ENCODE data around the gene ASPHD1.

The ASPHD1 gene

DNA sequence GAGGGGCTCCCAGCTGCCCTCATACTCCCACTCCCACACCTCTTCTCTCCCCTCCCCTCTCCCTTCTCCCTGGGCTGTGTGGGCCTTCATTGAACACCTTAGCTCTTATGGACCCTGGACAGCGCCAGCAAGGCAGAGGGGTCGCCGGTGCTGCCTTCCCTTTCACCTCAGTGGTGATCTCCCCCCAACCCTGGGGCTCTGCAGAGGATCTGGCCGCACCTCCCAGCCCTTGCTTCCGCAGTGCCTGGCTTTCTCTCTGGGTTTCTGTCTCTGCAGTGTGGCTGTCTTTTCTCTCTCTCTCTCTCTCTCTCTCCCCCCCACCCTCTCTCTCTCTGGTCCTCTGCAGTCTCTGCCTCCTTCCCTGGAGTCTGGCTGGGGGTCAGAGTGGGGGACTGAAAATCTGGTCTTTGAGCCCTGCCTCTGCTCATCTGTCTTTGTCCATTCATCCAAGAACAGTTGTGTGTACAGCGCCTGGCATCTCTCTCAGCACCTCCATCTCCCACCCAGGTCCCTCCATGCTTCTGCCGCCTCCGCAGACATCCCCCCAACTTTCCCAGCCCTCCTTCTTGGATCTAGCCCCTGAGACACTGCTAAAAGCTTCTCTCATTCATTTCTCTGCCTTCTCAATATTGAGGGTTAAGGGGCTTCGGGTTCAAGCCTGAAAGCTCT, 2.0 kb upstream of the ASPHD1 start:
- no peak overlapping the region for H3K27ac ChIP-seq (replicated peaks)

DNA sequence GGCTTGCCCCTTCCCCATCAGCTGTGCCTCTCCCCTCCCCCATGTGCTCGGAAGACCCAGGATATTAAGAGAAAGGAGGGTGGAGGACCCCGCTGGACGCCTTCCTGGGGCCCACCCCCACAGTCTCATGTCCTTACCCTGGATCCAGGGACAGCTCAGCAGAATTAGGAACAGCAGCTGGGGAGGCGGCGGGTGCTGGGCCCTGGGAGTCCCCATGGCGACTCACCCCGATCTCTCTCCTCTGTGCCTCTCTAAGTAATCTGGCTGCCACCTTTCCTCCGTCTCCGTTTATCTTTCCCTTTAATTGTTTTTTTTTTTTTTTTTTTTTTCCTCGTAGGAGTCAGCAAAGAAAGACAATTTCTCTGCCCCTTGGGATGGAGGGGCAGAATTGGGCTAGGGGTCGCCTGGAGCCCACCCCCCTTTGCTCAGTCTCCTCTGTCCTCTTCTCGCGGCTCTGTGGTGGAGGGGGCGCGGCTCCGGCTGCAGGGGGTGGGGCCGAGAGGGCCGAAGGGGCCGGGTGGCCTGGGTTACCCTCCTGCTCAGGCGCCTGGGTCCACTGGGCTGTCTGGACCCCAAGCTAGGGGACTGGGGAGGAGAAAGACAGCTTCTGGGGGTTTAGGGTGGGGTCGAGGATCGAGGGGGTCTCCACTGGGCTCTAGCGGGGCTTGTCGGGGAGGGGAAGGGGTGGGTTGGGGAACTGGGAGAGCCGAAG, 1.3 kb upstream of the ASPHD1 start:
- no peak overlapping the region for H3K27ac ChIP-seq (replicated peaks)
- H3K4me3 ChIP-seq (replicated peaks; ENCODE audit: insufficient read depth, low read length) = no peak overlapping the region
- no peak for DNase-seq (ENCODE audit: low read depth in 1 of 2, low spot score in 1 of 2)

More for the DNA sequence above, 2.0 kb upstream of the ASPHD1 start:
- H3K4me3 ChIP-seq (replicated peaks; ENCODE audit: insufficient read depth, low read length) = no peak overlapping the region
- H3K27me3 ChIP-seq (ENCODE audit: insufficient read depth, poor library complexity, severe bottlenecking) = peaks cover 8% of the 10 kb centered on the region
- DNase-seq (ENCODE audit: low read depth in 1 of 2, low spot score in 1 of 2) = no peak
- no peak for TF ChIP-seq SPI1 (IDR thresholded peaks at IDR 0.05; ENCODE audit: borderline replicate concordance, low read depth)
- TF ChIP-seq, protein P1, sequence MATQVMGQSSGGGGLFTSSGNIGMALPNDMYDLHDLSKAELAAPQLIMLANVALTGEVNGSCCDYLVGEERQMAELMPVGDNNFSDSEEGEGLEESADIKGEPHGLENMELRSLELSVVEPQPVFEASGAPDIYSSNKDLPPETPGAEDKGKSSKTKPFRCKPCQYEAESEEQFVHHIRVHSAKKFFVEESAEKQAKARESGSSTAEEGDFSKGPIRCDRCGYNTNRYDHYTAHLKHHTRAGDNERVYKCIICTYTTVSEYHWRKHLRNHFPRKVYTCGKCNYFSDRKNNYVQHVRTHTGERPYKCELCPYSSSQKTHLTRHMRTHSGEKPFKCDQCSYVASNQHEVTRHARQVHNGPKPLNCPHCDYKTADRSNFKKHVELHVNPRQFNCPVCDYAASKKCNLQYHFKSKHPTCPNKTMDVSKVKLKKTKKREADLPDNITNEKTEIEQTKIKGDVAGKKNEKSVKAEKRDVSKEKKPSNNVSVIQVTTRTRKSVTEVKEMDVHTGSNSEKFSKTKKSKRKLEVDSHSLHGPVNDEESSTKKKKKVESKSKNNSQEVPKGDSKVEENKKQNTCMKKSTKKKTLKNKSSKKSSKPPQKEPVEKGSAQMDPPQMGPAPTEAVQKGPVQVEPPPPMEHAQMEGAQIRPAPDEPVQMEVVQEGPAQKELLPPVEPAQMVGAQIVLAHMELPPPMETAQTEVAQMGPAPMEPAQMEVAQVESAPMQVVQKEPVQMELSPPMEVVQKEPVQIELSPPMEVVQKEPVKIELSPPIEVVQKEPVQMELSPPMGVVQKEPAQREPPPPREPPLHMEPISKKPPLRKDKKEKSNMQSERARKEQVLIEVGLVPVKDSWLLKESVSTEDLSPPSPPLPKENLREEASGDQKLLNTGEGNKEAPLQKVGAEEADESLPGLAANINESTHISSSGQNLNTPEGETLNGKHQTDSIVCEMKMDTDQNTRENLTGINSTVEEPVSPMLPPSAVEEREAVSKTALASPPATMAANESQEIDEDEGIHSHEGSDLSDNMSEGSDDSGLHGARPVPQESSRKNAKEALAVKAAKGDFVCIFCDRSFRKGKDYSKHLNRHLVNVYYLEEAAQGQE (IDR thresholded peaks at IDR 0.05; ENCODE audit: insufficient replicate concordance, low read depth) = peak; percentile 89

DNA sequence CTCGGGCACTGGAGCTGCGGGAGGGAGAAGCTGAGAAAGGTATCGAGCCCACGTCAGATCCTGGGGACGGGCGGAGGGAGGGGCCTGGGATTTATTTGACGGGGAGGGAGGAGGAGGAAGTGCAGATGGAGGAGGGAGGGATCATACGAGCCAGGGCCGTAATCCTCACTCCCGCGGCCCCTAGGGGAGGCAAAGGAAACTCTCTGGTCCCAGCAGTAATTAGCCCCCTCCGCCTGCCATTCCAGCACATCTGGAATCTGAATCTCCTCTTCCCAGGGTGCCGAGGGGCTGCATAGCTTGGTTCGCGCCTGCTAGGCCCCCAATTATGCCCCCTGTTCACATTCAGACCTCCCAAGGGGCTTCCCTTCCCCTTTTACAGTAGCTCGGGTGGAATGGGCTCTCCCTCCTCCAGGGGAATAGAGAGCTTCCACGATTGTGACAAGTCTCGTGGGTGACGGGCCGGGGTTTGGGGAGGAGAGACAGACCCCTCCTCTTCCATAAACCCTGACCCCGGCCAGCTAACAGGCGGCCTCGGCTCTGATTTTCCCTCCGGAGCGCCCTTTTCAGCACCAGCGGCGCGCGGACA, 679 bp upstream of the ASPHD1 start, which contains the start of gene SEZ6L2:
Gene SEZ6L2, minus strand, starts transcription at position 35 of the 586 bp plus-strand sequence. CDS start 531 bp downstream, outside the sequence.
- TF ChIP-seq GABPA (IDR thresholded peaks at IDR 0.05; ENCODE audit: low read depth) = no peak
- TF ChIP-seq SPI1 (IDR thresholded peaks at IDR 0.05; ENCODE audit: borderline replicate concordance, low read depth) = no peak
- TF ChIP-seq, protein P1 (IDR thresholded peaks at IDR 0.05; ENCODE audit: insufficient replicate concordance, low read depth) = peak; percentile 98
- no peak for TF ChIP-seq POLR2AphosphoS5 (IDR thresholded peaks at IDR 0.05; ENCODE audit: low read depth)
- TF ChIP-seq, protein P2, sequence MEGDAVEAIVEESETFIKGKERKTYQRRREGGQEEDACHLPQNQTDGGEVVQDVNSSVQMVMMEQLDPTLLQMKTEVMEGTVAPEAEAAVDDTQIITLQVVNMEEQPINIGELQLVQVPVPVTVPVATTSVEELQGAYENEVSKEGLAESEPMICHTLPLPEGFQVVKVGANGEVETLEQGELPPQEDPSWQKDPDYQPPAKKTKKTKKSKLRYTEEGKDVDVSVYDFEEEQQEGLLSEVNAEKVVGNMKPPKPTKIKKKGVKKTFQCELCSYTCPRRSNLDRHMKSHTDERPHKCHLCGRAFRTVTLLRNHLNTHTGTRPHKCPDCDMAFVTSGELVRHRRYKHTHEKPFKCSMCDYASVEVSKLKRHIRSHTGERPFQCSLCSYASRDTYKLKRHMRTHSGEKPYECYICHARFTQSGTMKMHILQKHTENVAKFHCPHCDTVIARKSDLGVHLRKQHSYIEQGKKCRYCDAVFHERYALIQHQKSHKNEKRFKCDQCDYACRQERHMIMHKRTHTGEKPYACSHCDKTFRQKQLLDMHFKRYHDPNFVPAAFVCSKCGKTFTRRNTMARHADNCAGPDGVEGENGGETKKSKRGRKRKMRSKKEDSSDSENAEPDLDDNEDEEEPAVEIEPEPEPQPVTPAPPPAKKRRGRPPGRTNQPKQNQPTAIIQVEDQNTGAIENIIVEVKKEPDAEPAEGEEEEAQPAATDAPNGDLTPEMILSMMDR (IDR thresholded peaks at IDR 0.05; ENCODE audit: insufficient read depth, low read length) = no peak
- DNase-seq (ENCODE audit: low read depth in 1 of 2, low spot score in 1 of 2) = peak; percentile 38 to 51
- peaks cover 8% of the 10 kb centered on the region for H3K27me3 ChIP-seq (ENCODE audit: insufficient read depth, poor library complexity, severe bottlenecking)
- H3K27ac ChIP-seq (replicated peaks) = no peak within 1 kb of the TSS
- H3K4me3 ChIP-seq (replicated peaks; ENCODE audit: insufficient read depth, low read length) = peak within 1 kb of the TSS; percentile 66

More for the DNA sequence above, 1.3 kb upstream of the ASPHD1 start:
- H3K27me3 ChIP-seq (ENCODE audit: insufficient read depth, poor library complexity, severe bottlenecking) = peaks cover 8% of the 10 kb centered on the region
- TF ChIP-seq POLR2AphosphoS5 (IDR thresholded peaks at IDR 0.05; ENCODE audit: low read depth) (no peak), GABPA (IDR thresholded peaks at IDR 0.05; ENCODE audit: low read depth) (no peak), SPI1 (IDR thresholded peaks at IDR 0.05; ENCODE audit: borderline replicate concordance, low read depth) (no peak)
- TF ChIP-seq, protein P1 (IDR thresholded peaks at IDR 0.05; ENCODE audit: insufficient replicate concordance, low read depth) = no peak
- TF ChIP-seq, protein P2 (IDR thresholded peaks at IDR 0.05; ENCODE audit: insufficient read depth, low read length) = no peak
